K562 (cell line): ENCODE results near the gene PRR15L. TPM values are rescaled to one million over a fixed set of nuclear protein-coding genes. Genes with fewer than 3 reads are reported as not detected.

Source experiments
- ATAC-seq: fragments of 200-7000 bp; cut with Tn5 transposase; 3 replicates; pipeline ENCODE4 v1.9.1; 2020; ENCODE audit warnings: moderate library complexity
- BruUV-seq: library from RNA; stranded (reverse); fragments of 400-500 nt; replicated peaks from 2 replicates; lab custom pipeline; 2021; lab: Mats Ljungman, UMichigan
- CTCF ChIA-PET: fragments of 300-600 bp; formaldehyde crosslinking; extraction: SDS; loops from one replicate; lab custom pipeline; 2021; ENCODE audit warnings: low intra/inter-chr PET ratio; lab: Yijun Ruan, JAX
- POLR2A ChIA-PET: fragments of 300-600, 350-650 bp; sonication (Branson Sonifier 250); formaldehyde crosslinking; extraction: SDS; loops from one replicate; lab custom pipeline; 2021; ENCODE audit warnings: antibody characterized with exemption, inconsistent platforms; lab: Yijun Ruan, JAX
- DNase-seq, 4 experiments: peaks; one replicate each; pipeline versions ENCODE4 v3.0.0 to v3.0.0-alpha.2; 2011 to 2018; ENCODE audit warnings: low spot score in 3 of 4, mixed read lengths in 3 of 4; ENCODE audit errors: extremely low read depth in 1 of 4
- FAIRE-seq: peaks from 2 replicates; lab custom pipeline; 2011; peaks lifted over from hg19 to GRCh38; lab: Jason Lieb, UNC
- H2AFZ ChIP-seq: 2 replicates; pipeline ENCODE4 v1.6.0; 2011; ENCODE audit warnings: low read depth, low read length, control low read depth, inconsistent platforms
- H3K27ac ChIP-seq: fragments of 200-600 bp; 3 replicates; pipeline ENCODE4 v1.8.0; 2011; ENCODE audit warnings: low read depth, mild to moderate bottlenecking, control low read depth, inconsistent platforms, low read length, moderate library complexity, mixed read lengths; ENCODE audit errors: extremely low read depth
- H3K27me3 ChIP-seq, 2 experiments: fragments of 300-600 bp in 1 of 2; 2 replicates in 1 of 2; 3 replicates in 1 of 2; pipeline versions ENCODE4 v1.6.0 to v1.8.0; 2011; ENCODE audit warnings: inconsistent platforms in 2 of 2, low read length in 2 of 2, mild to moderate bottlenecking in 1 of 2, mixed read lengths in 1 of 2, moderate library complexity in 1 of 2; ENCODE audit not compliant: control insufficient read depth in 2 of 2, insufficient read depth in 2 of 2
- H3K36me3 ChIP-seq: fragments of 300-600 bp; 3 replicates; pipeline ENCODE4 v1.8.0; 2011; ENCODE audit warnings: mild to moderate bottlenecking, low read length, inconsistent platforms; ENCODE audit not compliant: control insufficient read depth, insufficient read depth
- H3K4me1 ChIP-seq, 2 experiments: fragments of 200-600 bp in 1 of 2; replicated peaks in 1 of 2; 2 replicates in 1 of 2; 3 replicates in 1 of 2; pipeline versions ENCODE4 v1.5.1 to v1.8.0; 2011; ENCODE audit warnings: inconsistent platforms in 2 of 2, low read length in 2 of 2, mild to moderate bottlenecking in 1 of 2, mixed read lengths in 1 of 2, moderate library complexity in 1 of 2; ENCODE audit not compliant: control insufficient read depth in 2 of 2, insufficient read depth in 2 of 2
- H3K4me2 ChIP-seq: 2 replicates; pipeline ENCODE4 v1.6.1; 2011; ENCODE audit warnings: low read length, control low read depth, inconsistent platforms, mixed read lengths; ENCODE audit not compliant: insufficient read depth
- H3K4me3 ChIP-seq: fragments of 200-600 bp; sonication (generic), shearing (Covaris generic); 2 replicates; pipeline ENCODE4 v1.5.1; 2016; ENCODE audit warnings: control low read depth, inconsistent platforms
- H3K79me2 ChIP-seq: fragments of 200-600 bp; 3 replicates; pipeline ENCODE4 v1.8.0; 2011; ENCODE audit warnings: low read length, inconsistent platforms; ENCODE audit not compliant: control insufficient read depth, insufficient read depth
- H3K9ac ChIP-seq, 2 experiments: 2 replicates each; pipeline versions ENCODE4 v1.6.0 to v1.6.1; 2011; ENCODE audit warnings: low read depth in 2 of 2, low read length in 2 of 2, control low read depth in 1 of 2, inconsistent platforms in 1 of 2, mild to moderate bottlenecking in 1 of 2, mixed read lengths in 1 of 2; ENCODE audit not compliant: insufficient read depth in 1 of 2
- H3K9me1 ChIP-seq: one replicate; pipeline ENCODE4 v1.6.0; 2011; ENCODE audit warnings: inconsistent platforms, mild to moderate bottlenecking, low read length, moderate library complexity; ENCODE audit not compliant: control insufficient read depth, insufficient read depth
- H3K9me3 ChIP-seq: replicated peaks from 2 replicates; pipeline ENCODE4 v1.5.1; 2011; ENCODE audit warnings: low read depth, low read length, inconsistent platforms; ENCODE audit not compliant: control insufficient read depth, insufficient read depth
- H4K20me1 ChIP-seq: replicated peaks from 2 replicates; pipeline ENCODE4 v1.6.1; 2011; ENCODE audit warnings: low read length, inconsistent platforms, mixed read lengths; ENCODE audit not compliant: control insufficient read depth, insufficient read depth
- BRD9 ChIP-seq: fragments of 450-650 bp; IDR thresholded peaks from 2 replicates; pipeline ENCODE4 v1.6.1; 2018; ENCODE audit warnings: low read depth; ENCODE audit not compliant: partially characterized antibody
- CBFA2T3 ChIP-seq: fragments of 450-650 bp; IDR thresholded peaks from 2 replicates; pipeline ENCODE4 v1.6.1; 2017
- ETV1 ChIP-seq: fragments of 450-650 bp; conservative IDR thresholded peaks from 2 replicates; pipeline ENCODE4 v1.6.1; 2016; ENCODE audit warnings: missing genetic modification characterization, control low read depth, low read depth, missing compliant biosample characterization
- HDAC1 ChIP-seq, 2 experiments: fragments of 450-650 bp; IDR thresholded peaks; 2 replicates each; pipeline ENCODE4 v1.6.1; 2016 to 2017; ENCODE audit warnings: inconsistent platforms in 1 of 2, mild to moderate bottlenecking in 1 of 2, moderate library complexity in 1 of 2
- HNRNPLL ChIP-seq: fragments of 200-400 bp; formaldehyde crosslinking; IDR thresholded peaks from 2 replicates; pipeline ENCODE4 v1.6.1; 2017; ENCODE audit warnings: low read length, low read depth, mild to moderate bottlenecking; ENCODE audit not compliant: poor library complexity, severe bottlenecking
- KDM1A ChIP-seq, 2 experiments: fragments of 450-650 bp; IDR thresholded peaks; 2 replicates each; pipeline ENCODE4 v1.6.1; 2016; ENCODE audit warnings: mild to moderate bottlenecking in 2 of 2
- RCOR1 ChIP-seq, 2 experiments: IDR thresholded peaks; 2 replicates each; pipeline ENCODE4 v1.6.1; 2012; ENCODE audit warnings: low read depth in 2 of 2, low read length in 2 of 2, borderline replicate concordance in 1 of 2, improper control_type of control experiment in 1 of 2
- TEAD4 ChIP-seq, 2 experiments: sonication (generic) in 1 of 2; formaldehyde crosslinking in 1 of 2; IDR thresholded peaks; 2 replicates each; pipeline versions ENCODE4 v1.6.1 to v1.8.0; 2012 to 2022; ENCODE audit warnings: borderline replicate concordance in 1 of 2, inconsistent platforms in 1 of 2, low read length in 1 of 2, mild to moderate bottlenecking in 1 of 2, missing genetic modification reagents in 1 of 2
- ZBTB1 ChIP-seq: sonication (generic); formaldehyde crosslinking; IDR thresholded peaks from 2 replicates; pipeline ENCODE4 v1.8.1; 2023; ENCODE audit warnings: missing genetic modification reagents, low read depth, mild to moderate bottlenecking, borderline replicate concordance
- ZEB2 ChIP-seq: fragments of 450-650 bp; IDR thresholded peaks from 2 replicates; pipeline ENCODE4 v1.6.1; 2016
- ZNF184 ChIP-seq: sonication (generic); formaldehyde crosslinking; IDR thresholded peaks from 2 replicates; pipeline ENCODE4 v1.5.0; 2020; ENCODE audit warnings: missing genetic modification reagents
- ZNF41 ChIP-seq: fragments of 250-450 bp; sonication (Bioruptor Pico); conservative IDR thresholded peaks from 2 replicates; pipeline ENCODE4 v1.4.0; 2020; ENCODE audit warnings: mild to moderate bottlenecking
- ZNF444 ChIP-seq: fragments of 250-450 bp; sonication (Bioruptor Pico); IDR thresholded peaks from 2 replicates; pipeline ENCODE4 v1.4.0; 2020; ENCODE audit warnings: mild to moderate bottlenecking, moderate library complexity
- WGBS: fragments of 100-300 bp; shearing (Covaris generic); methylation state at CpG from one replicate; pipeline ENCODE4 v1.1.6; 2016; ENCODE audit warnings: low coverage, mixed read lengths; ENCODE audit not compliant: insufficient coverage; ENCODE audit errors: missing lambda C conversion rate; 5-methylcytosine and 5-hydroxymethylcytosine counted together
- in situ Hi-C: fragments of 300-500 bp; cut with MboI; formaldehyde crosslinking; loops from 4 replicates; pipeline ENCODE4 v1.15.0; 2018; ENCODE audit warnings: inconsistent platforms, mixed read lengths
- intact Hi-C: fragments of 100-400 bp; cut with micrococcal nuclease; formaldehyde crosslinking; loops from 2 replicates; pipeline ENCODE4 v1.14.2; 2022
- polyA plus RNA-seq, 8 experiments: library from polyadenylated mRNA; depleted of rRNA in 4 of 8; stranded (reverse) in 5 of 8; unstranded in 3 of 8; fragments of >200 nt; fragmentation: Nextera tagmentation in 2 of 8; fragmentation: Illumina TruSeq in 1 of 8; extraction: Ambion mirVana in 2 of 8; extraction: Trizol in 1 of 8; gene quantifications; 2 replicates each; pipeline versions ENCODE4 v1.2.1 to v1.2.3, GENCODE V29; 2011 to 2014; ENCODE audit warnings: inconsistent platforms in 1 of 8, missing spikeins in 1 of 8
- total RNA-seq, 7 experiments: library from RNA; depleted of rRNA in 6 of 7; stranded (reverse); fragments of >200 nt in 6 of 7; fragmentation: Illumina TruSeq in 2 of 7; extraction: Trizol in 2 of 7; gene quantifications; 2 replicates each; pipeline versions ENCODE4 v1.2.1 to v1.2.3, GENCODE V29; 2011 to 2021; ENCODE audit warnings: low replicate concordance in 1 of 7
- TF ChIP-seq, protein P1 (sequence below), 3 experiments: IDR thresholded peaks in 2 of 3; conservative IDR thresholded peaks in 1 of 3; 2 replicates each; pipeline ENCODE4 v1.5.1; 2011 to 2012; ENCODE audit warnings: low read length in 3 of 3, mild to moderate bottlenecking in 3 of 3, control low read depth in 2 of 3, improper control_type of control experiment in 1 of 3, inconsistent platforms in 1 of 3, low read depth in 1 of 3, mixed read lengths in 1 of 3, moderate library complexity in 1 of 3; ENCODE audit not compliant: insufficient read depth in 2 of 3
- TF ChIP-seq, protein P2 (sequence below): sonication (generic); formaldehyde crosslinking; IDR thresholded peaks from 2 replicates; pipeline ENCODE4 v1.8.1; 2022; ENCODE audit warnings: missing genetic modification reagents
- TF ChIP-seq, protein P3 (sequence below), 2 experiments: IDR thresholded peaks; 2 replicates each; pipeline ENCODE4 v1.6.1; 2012; ENCODE audit warnings: improper control_type of control experiment in 2 of 2, low read depth in 2 of 2, low read length in 2 of 2, borderline replicate concordance in 1 of 2
- TF ChIP-seq, protein P4 (sequence below): fragments of 250-450 bp; sonication (Bioruptor Pico); IDR thresholded peaks from 2 replicates; pipeline ENCODE4 v1.9.0; 2021; ENCODE audit warnings: mild to moderate bottlenecking

The PRR15L gene
- total and polyA plus RNA-seq, 9 of the 15 experiments (the other 6 are each of a cell fraction or from before 2014, with no cell fraction given), result 0.03 TPM; not detected in 8

DNA sequence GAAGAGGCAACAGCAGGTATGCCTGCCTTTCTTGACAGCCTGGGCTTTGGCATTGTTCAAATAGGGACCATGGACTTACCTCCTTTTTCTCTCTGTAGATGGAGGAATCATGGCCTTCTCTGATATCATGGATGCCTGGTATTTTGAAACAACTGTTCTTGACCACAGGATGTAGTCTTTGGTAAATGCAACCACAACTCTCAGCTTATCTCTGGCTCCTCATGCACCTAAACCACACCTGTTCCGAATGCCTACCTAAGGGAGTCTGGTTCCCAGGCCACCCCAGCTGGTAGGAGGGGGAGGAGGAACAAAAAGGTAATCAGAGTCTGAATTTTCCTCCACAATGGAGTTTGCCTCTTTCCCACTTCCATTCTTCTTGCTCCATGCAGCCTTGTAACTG, 32.0 kb upstream of the PRR15L start:
- intact Hi-C loops, result no loop called here
- DNase-seq (no peak), FAIRE-seq (no peak), ATAC-seq (no peak)
- in situ Hi-C loops, result no loop called here
- ChIA-PET POLR2A (interaction anchor here (0.6 to 1.2 kb wide), 6 partner anchors 9 to 94 kb away, joined by 3 read pairs; partner anchors contain the start of gene SP2), CTCF (no interaction called here)
- Histone ChIP-seq H3K79me2 (no peaks in the 10 kb centered on the region), H3K27me3 (no peaks in the 10 kb centered on the region), H3K9me3 (no peaks in the 10 kb centered on the region), H3K9me1 (no peaks in the 10 kb centered on the region), H3K36me3 (no peaks in the 10 kb centered on the region), H2AFZ (no peak overlapping the region), H3K4me1 (peaks cover 20 to 31% of the 10 kb centered on the region in 2 experiments), H4K20me1 (no peaks in the 10 kb centered on the region), H3K4me2 (no peak overlapping the region), H3K4me3 (no peak overlapping the region), H3K9ac (no peak overlapping the region), H3K27ac (no peak overlapping the region)
- no TSS peak for BruUV-seq
- 9% methylated on average over 1 of the region's 1 CpG for WGBS
- TF ChIP-seq, protein P1, sequence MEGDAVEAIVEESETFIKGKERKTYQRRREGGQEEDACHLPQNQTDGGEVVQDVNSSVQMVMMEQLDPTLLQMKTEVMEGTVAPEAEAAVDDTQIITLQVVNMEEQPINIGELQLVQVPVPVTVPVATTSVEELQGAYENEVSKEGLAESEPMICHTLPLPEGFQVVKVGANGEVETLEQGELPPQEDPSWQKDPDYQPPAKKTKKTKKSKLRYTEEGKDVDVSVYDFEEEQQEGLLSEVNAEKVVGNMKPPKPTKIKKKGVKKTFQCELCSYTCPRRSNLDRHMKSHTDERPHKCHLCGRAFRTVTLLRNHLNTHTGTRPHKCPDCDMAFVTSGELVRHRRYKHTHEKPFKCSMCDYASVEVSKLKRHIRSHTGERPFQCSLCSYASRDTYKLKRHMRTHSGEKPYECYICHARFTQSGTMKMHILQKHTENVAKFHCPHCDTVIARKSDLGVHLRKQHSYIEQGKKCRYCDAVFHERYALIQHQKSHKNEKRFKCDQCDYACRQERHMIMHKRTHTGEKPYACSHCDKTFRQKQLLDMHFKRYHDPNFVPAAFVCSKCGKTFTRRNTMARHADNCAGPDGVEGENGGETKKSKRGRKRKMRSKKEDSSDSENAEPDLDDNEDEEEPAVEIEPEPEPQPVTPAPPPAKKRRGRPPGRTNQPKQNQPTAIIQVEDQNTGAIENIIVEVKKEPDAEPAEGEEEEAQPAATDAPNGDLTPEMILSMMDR (IDR thresholded peaks at IDR 0.05 in 2 of 3, conservative IDR thresholded peaks at IDR 0.05 in 1 of 3; ENCODE audit: insufficient read depth in 2 of 3, low read depth in 1 of 3, low read length in 3 of 3), result no peak
- TF ChIP-seq BRD9 (no peak), ZEB2 (no peak), HNRNPLL (no peak), ZNF41 (no peak), KDM1A (IDR thresholded peaks at IDR 0.05) (0 out of 4 replicates have a peak, but pooled peaks have one; percentile 7 to 21), ETV1 (tag) (peak; percentile 29; the same call in 1 of the 2 replicates), ZNF444 (CRISPR knock-in tag) (no peak), HDAC1 (IDR thresholded peaks at IDR 0.05) (no peak), TEAD4 (IDR thresholded peaks at IDR 0.05; ENCODE audit: low read length) (peak; percentile 64), TEAD4 (CRISPR knock-in tag; IDR thresholded peaks at IDR 0.05; ENCODE audit: borderline replicate concordance) (no peak), ZBTB1 (CRISPR knock-in tag) (no peak), ZNF184 (CRISPR knock-in tag) (no peak), RCOR1 (IDR thresholded peaks at IDR 0.05; ENCODE audit: borderline replicate concordance in 1 of 2, low read depth in 2 of 2, low read length in 2 of 2) (peak in 1 of 2 experiments; percentile 49; a peak in 1 of 4 replicates), CBFA2T3 (peak; percentile 69)
- TF ChIP-seq, protein P2, sequence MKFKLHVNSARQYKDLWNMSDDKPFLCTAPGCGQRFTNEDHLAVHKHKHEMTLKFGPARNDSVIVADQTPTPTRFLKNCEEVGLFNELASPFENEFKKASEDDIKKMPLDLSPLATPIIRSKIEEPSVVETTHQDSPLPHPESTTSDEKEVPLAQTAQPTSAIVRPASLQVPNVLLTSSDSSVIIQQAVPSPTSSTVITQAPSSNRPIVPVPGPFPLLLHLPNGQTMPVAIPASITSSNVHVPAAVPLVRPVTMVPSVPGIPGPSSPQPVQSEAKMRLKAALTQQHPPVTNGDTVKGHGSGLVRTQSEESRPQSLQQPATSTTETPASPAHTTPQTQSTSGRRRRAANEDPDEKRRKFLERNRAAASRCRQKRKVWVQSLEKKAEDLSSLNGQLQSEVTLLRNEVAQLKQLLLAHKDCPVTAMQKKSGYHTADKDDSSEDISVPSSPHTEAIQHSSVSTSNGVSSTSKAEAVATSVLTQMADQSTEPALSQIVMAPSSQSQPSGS (CRISPR knock-in tag), result no peak
- TF ChIP-seq, protein P3, sequence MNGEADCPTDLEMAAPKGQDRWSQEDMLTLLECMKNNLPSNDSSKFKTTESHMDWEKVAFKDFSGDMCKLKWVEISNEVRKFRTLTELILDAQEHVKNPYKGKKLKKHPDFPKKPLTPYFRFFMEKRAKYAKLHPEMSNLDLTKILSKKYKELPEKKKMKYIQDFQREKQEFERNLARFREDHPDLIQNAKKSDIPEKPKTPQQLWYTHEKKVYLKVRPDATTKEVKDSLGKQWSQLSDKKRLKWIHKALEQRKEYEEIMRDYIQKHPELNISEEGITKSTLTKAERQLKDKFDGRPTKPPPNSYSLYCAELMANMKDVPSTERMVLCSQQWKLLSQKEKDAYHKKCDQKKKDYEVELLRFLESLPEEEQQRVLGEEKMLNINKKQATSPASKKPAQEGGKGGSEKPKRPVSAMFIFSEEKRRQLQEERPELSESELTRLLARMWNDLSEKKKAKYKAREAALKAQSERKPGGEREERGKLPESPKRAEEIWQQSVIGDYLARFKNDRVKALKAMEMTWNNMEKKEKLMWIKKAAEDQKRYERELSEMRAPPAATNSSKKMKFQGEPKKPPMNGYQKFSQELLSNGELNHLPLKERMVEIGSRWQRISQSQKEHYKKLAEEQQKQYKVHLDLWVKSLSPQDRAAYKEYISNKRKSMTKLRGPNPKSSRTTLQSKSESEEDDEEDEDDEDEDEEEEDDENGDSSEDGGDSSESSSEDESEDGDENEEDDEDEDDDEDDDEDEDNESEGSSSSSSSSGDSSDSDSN (IDR thresholded peaks at IDR 0.05; ENCODE audit: borderline replicate concordance in 1 of 2, low read depth in 2 of 2, low read length in 2 of 2), result no peak
- TF ChIP-seq, protein P4, sequence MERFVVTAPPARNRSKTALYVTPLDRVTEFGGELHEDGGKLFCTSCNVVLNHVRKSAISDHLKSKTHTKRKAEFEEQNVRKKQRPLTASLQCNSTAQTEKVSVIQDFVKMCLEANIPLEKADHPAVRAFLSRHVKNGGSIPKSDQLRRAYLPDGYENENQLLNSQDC (CRISPR knock-in tag), result no peak
